Stimulated activated CD4-positive, alpha-beta T cell treated with anti-CD3 and anti-CD28 coated beads, Interleukin-1b, Interleukin-23, amount 100 ng/mL, for 1 hour (primary cell): ENCODE data around the gene DDB1.
A peak's percentile ranks its signal among the peaks of the same experiment; 100 is the strongest.

ENCODE experiments used
- DNase-seq, 2 donors: peaks; one replicate each; pipeline ENCODE4 v3.0.0-alpha.2; 2020; ENCODE audit warnings: low read depth in 2 of 2

DDB1 gene

GRCh38 chr11:61332797-61333549 lies at the start of gene DDB1, which contains the start of gene TKFC:
Gene DDB1 (minus strand): TSS chr11:61333105. CDS start chr11:61332968, 137 bp downstream.
Gene TKFC (plus strand): TSS chr11:61333228. CDS start chr11:61334729, 1,501 bp downstream.
- peak; percentile 91 to 96 for DNase-seq

- DNase-seq: no peak
These were observed 48.0 kb upstream of the DDB1 start for GRCh38 chr11:61380884-61381283.

GRCh38 chr11:61378713-61379313 lies 45.9 kb upstream of the DDB1 start:
- DNase-seq: no peak

GRCh38 chr11:61377461-61378160 lies 44.7 kb upstream of the DDB1 start:
- no peak for DNase-seq

GRCh38 chr11:61375761-61376108 lies 42.8 kb upstream of the DDB1 start:
- DNase-seq: no peak

- no peak for DNase-seq
These were observed 39.9 kb upstream of the DDB1 start for GRCh38 chr11:61372659-61373420.

GRCh38 chr11:61370349-61371005 lies 37.6 kb upstream of the DDB1 start:
- no peak for DNase-seq

GRCh38 chr11:61369372-61370348 lies 36.8 kb upstream of the DDB1 start:
- no peak for DNase-seq

- DNase-seq: no peak
These were observed 35.7 kb upstream of the DDB1 start for GRCh38 chr11:61368646-61369045.

- no peak for DNase-seq
These were observed 34.5 kb upstream of the DDB1 start for GRCh38 chr11:61367406-61367805.

- no peak for DNase-seq
These were observed 31.2 kb upstream of the DDB1 start for GRCh38 chr11:61364012-61364675.

GRCh38 chr11:61362542-61362875 lies 29.6 kb upstream of the DDB1 start:
- no peak for DNase-seq

GRCh38 chr11:61361741-61362541 lies 29.0 kb upstream of the DDB1 start, which contains the start of the genes CYB561A3 and TMEM138:
Gene CYB561A3 (minus strand): TSS chr11:61361882. CDS start chr11:61356713, 5,169 bp downstream.
Gene TMEM138 (plus strand): TSS chr11:61362374. CDS start chr11:61364391, 2,017 bp downstream.
- peak; percentile 63 to 76 for DNase-seq

- DNase-seq: no peak
These were observed 28.4 kb upstream of the DDB1 start for GRCh38 chr11:61361237-61361740.

- no peak for DNase-seq
These were observed 26.6 kb upstream of the DDB1 start for GRCh38 chr11:61359516-61359915.

- DNase-seq: no peak
These were observed 25.7 kb upstream of the DDB1 start for GRCh38 chr11:61358566-61358965.

GRCh38 chr11:61357894-61358239 lies 25.0 kb upstream of the DDB1 start:
- no peak for DNase-seq

GRCh38 chr11:61357233-61357893 lies 24.5 kb upstream of the DDB1 start:
- no peak for DNase-seq
